HUES64 (cell line): Measurements from ENCODE around the gene GNB5.

ENCODE experiments used
- H3K27ac ChIP-seq: 2 replicates; pipeline ENCODE4 v1.7.0; 2013; ENCODE audit warnings: low read depth, low read length, inconsistent platforms
- H3K27me3 ChIP-seq: 2 replicates; pipeline ENCODE4 v1.6.1; 2013; ENCODE audit warnings: mild to moderate bottlenecking, low read length; ENCODE audit not compliant: insufficient read depth
- H3K36me3 ChIP-seq: 2 replicates; pipeline ENCODE4 v1.6.1; 2013; ENCODE audit warnings: mild to moderate bottlenecking, low read length; ENCODE audit not compliant: insufficient read depth
- H3K4me1 ChIP-seq: 2 replicates; pipeline ENCODE4 v1.6.1; 2013; ENCODE audit warnings: mild to moderate bottlenecking, low read length, moderate library complexity; ENCODE audit not compliant: insufficient read depth
- H3K4me3 ChIP-seq: 2 replicates; pipeline ENCODE4 v1.5.1; 2013; ENCODE audit warnings: mild to moderate bottlenecking, low read length, moderate library complexity
- H3K9ac ChIP-seq: 2 replicates; pipeline ENCODE4 v1.6.1; 2013; ENCODE audit warnings: mild to moderate bottlenecking, low read depth, low read length
- H3K9me3 ChIP-seq: 2 replicates; pipeline ENCODE4 v1.6.1; 2013; ENCODE audit warnings: low read depth, low read length; ENCODE audit not compliant: insufficient read depth
- WGBS: fragments of 150-250, 120-280 bp; methylation state at CpG from one replicate; pipeline ENCODE4 v1.1.7; 2013; ENCODE audit warnings: missing lambda C conversion rate; 5-methylcytosine and 5-hydroxymethylcytosine counted together

GNB5 gene

GRCh38 chr15:52207191-52207590, 16.0 kb upstream of the GNB5 start:
- Histone ChIP-seq H3K36me3 (peaks cover 69% of the 10 kb centered on the region), H3K9ac (no peak overlapping the region), H3K9me3 (no peaks in the 10 kb centered on the region), H3K4me3 (no peak overlapping the region), H3K27me3 (no peaks in the 10 kb centered on the region), H3K27ac (no peak overlapping the region), H3K4me1 (no peaks in the 10 kb centered on the region)
- 100% methylated on average over 1 of the region's 1 CpG for WGBS

DNA sequence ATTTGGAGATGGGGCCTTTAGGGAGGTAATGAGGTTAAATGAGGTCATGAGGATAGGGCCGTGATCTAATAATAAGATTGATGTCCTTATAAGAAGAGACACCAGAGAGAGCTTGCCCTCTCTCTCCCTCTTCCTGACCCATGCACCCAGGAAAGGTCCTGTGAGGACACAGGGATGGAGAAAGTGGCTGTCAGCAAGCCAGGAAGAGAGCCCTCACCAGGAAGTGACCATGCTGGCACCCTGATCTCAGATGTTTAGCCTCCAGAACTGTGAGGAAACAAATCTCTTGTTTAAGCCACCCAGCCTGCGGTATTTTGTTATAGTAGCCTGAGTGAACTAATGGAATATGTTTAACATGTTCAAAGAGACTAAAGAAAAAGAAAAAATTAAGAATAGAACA, 15.3 kb upstream of the GNB5 start:
- H3K4me1 ChIP-seq: no peaks in the 10 kb centered on the region
- no peak overlapping the region for H3K9ac ChIP-seq
- H3K4me3 ChIP-seq: no peak overlapping the region
- peaks cover 61% of the 10 kb centered on the region for H3K36me3 ChIP-seq
- 96% methylated on average over 2 of the region's 2 CpGs for WGBS
- no peaks in the 10 kb centered on the region for H3K27me3 ChIP-seq
- no peaks in the 10 kb centered on the region for H3K9me3 ChIP-seq
- no peak overlapping the region for H3K27ac ChIP-seq

- no peaks in the 10 kb centered on the region for H3K9me3 ChIP-seq
- H3K9ac ChIP-seq: no peak overlapping the region
- peaks cover 48% of the 10 kb centered on the region for H3K36me3 ChIP-seq
- H3K27me3 ChIP-seq: no peaks in the 10 kb centered on the region
- no peaks in the 10 kb centered on the region for H3K4me1 ChIP-seq
- 95% methylated on average over 20 of the region's 20 CpGs for WGBS
- no peak overlapping the region for H3K4me3 ChIP-seq
- H3K27ac ChIP-seq: no peak overlapping the region
Measured at GRCh38 chr15:52204657-52205056, 13.5 kb upstream of the GNB5 start.

DNA sequence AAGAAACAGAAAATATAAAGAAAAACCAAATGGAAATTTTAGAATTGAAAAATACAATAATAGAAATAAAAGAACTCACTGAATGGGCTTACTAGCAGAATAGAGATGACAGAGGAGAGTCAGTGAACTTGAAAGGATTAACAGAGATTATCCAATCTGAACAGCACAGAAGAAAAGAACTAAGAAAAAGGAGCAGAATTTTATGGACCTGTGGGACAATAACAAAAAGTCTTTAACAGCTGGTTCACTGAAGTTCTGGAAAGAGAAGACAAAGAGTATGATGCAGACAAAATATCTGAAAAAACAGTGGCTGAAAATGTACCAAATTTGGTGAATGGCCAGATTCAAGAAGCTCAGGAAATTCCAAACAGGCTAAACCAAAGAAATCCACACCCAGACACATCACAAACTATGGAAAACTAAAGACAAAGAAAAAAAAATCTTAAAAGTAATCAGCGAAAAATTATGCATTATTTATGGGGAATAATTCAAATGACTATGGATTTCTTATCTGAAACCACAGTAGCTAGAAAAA, 9.7 kb upstream of the GNB5 start:
- no CpG with 5 or more reads among the region's 1 CpG for WGBS
- Histone ChIP-seq H3K4me1 (no peaks in the 10 kb centered on the region), H3K9ac (no peak overlapping the region), H3K27me3 (no peaks in the 10 kb centered on the region), H3K36me3 (peaks cover 34% of the 10 kb centered on the region), H3K27ac (no peak overlapping the region), H3K9me3 (no peaks in the 10 kb centered on the region), H3K4me3 (no peak overlapping the region)

DNA sequence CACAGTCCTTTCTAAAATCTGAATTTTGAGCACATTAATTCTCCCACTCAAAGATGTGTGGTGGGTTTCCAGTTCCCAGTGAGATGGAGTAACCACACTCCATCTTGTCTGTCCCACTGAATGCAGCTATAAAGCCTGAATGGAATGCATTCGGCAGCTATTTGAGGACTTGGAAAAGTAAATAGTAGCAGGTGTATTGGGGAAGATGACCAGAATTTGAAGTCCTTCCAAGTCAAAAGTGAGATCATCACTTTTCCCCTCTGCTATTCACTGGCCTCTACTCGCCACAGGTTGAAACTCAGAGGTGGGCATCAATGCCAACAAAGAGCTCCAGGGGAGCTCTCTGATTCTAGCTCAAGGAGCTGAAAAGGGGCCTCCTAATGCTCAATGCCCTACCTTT, 8.1 kb upstream of the GNB5 start:
- no peak overlapping the region for H3K4me3 ChIP-seq
- no peaks in the 10 kb centered on the region for H3K4me1 ChIP-seq
- H3K36me3 ChIP-seq: peaks cover 29% of the 10 kb centered on the region
- no peak overlapping the region for H3K9ac ChIP-seq
- 96% methylated on average over 2 of the region's 2 CpGs for WGBS
- H3K9me3 ChIP-seq: no peaks in the 10 kb centered on the region
- H3K27me3 ChIP-seq: no peaks in the 10 kb centered on the region
- no peak overlapping the region for H3K27ac ChIP-seq

GRCh38 chr15:52196891-52197290, 5.7 kb upstream of the GNB5 start:
- H3K27ac ChIP-seq: no peak overlapping the region
- H3K9me3 ChIP-seq: no peaks in the 10 kb centered on the region
- H3K9ac ChIP-seq: no peak overlapping the region
- H3K36me3 ChIP-seq: peaks cover 31% of the 10 kb centered on the region
- no peak overlapping the region for H3K4me3 ChIP-seq
- H3K27me3 ChIP-seq: no peaks in the 10 kb centered on the region
- no peaks in the 10 kb centered on the region for H3K4me1 ChIP-seq
- 96% methylated on average over 3 of the region's 3 CpGs for WGBS

GRCh38 chr15:52193791-52194190, 2.6 kb upstream of the GNB5 start:
- WGBS: 95% methylated on average over 1 of the region's 1 CpG
- Histone ChIP-seq H3K9ac (no peak overlapping the region), H3K4me3 (no peak overlapping the region), H3K36me3 (peaks cover 31% of the 10 kb centered on the region), H3K9me3 (no peaks in the 10 kb centered on the region), H3K27ac (no peak overlapping the region), H3K27me3 (no peaks in the 10 kb centered on the region), H3K4me1 (no peaks in the 10 kb centered on the region)

- no peak overlapping the region for H3K4me3 ChIP-seq
- WGBS: 90% methylated on average over 4 of the region's 4 CpGs
- no peaks in the 10 kb centered on the region for H3K4me1 ChIP-seq
- H3K36me3 ChIP-seq: peaks cover 31% of the 10 kb centered on the region
- H3K27ac ChIP-seq: no peak overlapping the region
- no peaks in the 10 kb centered on the region for H3K9me3 ChIP-seq
- H3K9ac ChIP-seq: no peak overlapping the region
- H3K27me3 ChIP-seq: no peaks in the 10 kb centered on the region
Measured at GRCh38 chr15:52193321-52193720, 2.1 kb upstream of the GNB5 start.

- Histone ChIP-seq H3K9me3 (no peaks in the 10 kb centered on the region), H3K36me3 (no peaks in the 10 kb centered on the region), H3K9ac (no peak overlapping the region), H3K27me3 (0 out of 2 replicates have a peak, but pooled peaks cover 4% of the 10 kb centered on the region), H3K27ac (no peak overlapping the region), H3K4me1 (no peaks in the 10 kb centered on the region), H3K4me3 (no peak overlapping the region)
- 87% methylated on average over 11 of the region's 11 CpGs for WGBS
Measured at GRCh38 chr15:52186651-52187486, 4.3 kb downstream of the GNB5 start.

GRCh38 chr15:52185151-52185561, 6.0 kb downstream of the GNB5 start:
- Histone ChIP-seq H3K4me1 (no peaks in the 10 kb centered on the region), H3K27me3 (peaks cover 19% of the 10 kb centered on the region), H3K27ac (no peak overlapping the region), H3K36me3 (no peaks in the 10 kb centered on the region), H3K4me3 (no peak overlapping the region), H3K9ac (no peak overlapping the region), H3K9me3 (no peaks in the 10 kb centered on the region)
- WGBS: 90% methylated on average over 7 of the region's 7 CpGs

DNA sequence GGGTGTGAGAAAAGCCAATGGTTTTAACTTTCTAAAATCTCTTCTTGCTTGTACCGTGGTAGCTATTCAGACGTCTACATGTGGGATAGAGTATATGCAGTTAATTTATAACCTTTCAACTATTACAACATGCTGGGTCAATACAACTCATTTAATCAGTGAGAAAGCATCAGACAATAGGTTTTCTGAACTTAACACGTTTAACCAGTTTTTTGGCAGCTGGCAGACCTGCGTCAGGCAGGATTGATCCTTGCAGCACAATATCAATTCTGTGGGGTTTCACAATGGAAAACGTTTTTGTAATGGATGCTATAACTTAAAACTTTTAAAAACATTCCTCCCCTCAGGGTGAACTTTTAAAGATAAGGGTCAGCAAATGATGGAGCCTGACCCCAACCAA, 6.5 kb downstream of the GNB5 start:
- WGBS: 93% methylated on average over 3 of the region's 5 CpGs
- H3K4me1 ChIP-seq: no peaks in the 10 kb centered on the region
- H3K27ac ChIP-seq: no peak overlapping the region
- H3K27me3 ChIP-seq: peaks cover 22% of the 10 kb centered on the region
- no peaks in the 10 kb centered on the region for H3K9me3 ChIP-seq
- H3K9ac ChIP-seq: no peak overlapping the region
- H3K4me3 ChIP-seq: no peak overlapping the region
- no peaks in the 10 kb centered on the region for H3K36me3 ChIP-seq
